ENCODE results near the gene PRPF40B.
A peak's percentile ranks its signal among the peaks of the same experiment; 100 is the strongest.

PRPF40B gene

DNA sequence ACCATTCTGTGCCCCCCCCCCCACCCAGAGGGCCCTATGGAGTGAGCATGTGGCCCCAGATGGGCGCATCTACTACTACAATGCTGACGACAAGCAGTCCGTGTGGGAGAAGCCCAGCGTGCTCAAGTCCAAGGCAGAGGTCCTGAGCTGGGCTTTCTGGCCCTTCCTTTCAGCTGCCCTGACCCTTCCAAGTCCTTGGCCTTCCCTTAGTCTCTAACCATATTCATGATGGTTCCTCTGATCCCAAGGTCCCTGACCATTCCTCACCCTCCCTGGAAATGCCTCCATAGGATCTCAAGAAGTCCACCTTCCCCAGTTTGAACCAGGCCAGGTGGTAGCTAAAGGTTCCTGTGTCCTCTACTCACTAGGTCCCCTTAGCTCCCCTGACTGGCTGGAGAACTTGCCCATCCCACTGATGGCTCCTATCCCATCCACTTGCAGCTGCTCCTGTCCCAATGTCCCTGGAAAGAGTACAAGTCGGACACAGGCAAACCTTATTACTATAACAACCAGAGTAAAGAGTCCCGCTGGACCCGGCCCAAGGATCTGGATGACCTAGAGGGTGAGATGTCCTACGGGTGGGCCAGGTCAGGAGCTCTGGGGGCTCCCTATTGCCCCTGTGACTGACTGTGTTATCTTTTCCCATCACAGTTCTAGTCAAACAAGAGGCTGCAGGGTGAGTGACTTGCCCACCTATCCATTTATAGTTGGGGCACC lies 9.8 kb downstream of the PRPF40B start:
- DNase-seq (ENCODE audit: low read depth, low spot score) = no peak
- H3K4me3 ChIP-seq (ENCODE audit: low read length) = no peak overlapping the region

DNA sequence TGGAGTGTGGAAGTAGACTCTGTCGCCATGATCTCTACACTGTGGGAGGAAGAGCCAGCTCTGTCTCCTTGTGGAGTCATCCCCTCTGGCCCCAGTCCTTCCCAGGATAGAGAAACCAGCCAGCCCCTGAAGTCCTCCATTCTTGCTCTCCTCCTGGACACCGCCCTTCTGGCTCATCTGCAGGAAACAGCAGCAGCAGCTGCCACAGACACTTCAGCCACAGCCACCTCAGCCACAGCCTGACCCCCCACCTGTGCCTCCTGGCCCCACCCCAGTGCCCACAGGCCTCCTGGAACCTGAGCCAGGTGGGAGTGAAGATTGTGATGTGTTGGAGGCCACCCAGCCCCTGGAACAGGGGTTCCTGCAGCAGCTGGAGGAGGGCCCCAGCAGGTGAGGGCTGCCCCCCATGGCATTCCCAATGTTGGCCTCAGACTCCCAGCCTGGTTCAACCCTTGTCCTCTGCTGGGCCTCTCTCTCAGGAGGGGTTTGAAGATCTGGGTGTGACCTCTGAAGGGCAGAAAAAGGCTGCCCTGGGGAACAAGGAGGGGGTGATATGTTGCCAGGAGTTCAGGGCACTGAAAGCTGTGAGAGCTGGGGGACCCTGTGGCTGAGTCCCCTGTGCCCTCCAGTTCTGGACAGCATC lies 10.5 kb downstream of the PRPF40B start:
- H3K4me3 ChIP-seq (ENCODE audit: low read length) = no peak overlapping the region
- DNase-seq (ENCODE audit: low read depth, low spot score) = no peak

DNA sequence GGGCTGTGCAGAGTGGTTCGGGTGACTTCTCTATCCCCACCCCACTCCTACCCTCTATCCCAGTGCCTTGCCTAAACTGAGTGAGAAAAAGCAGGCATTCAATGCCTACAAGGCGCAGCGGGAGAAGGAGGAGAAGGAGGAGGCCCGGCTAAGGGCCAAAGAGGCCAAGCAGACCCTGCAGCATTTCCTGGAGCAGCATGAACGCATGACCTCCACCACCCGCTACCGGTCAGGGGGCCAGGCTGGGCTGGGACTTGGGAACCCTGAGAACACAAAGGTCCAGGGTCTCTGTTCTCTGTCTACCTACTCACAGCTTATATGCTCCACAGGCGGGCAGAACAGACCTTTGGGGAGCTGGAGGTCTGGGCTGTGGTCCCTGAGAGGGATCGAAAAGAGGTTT lies 11.7 kb downstream of the PRPF40B start:
- H3K4me3 ChIP-seq (ENCODE audit: low read length) = no peak overlapping the region
- no peak for DNase-seq (ENCODE audit: low read depth, low spot score)

DNA sequence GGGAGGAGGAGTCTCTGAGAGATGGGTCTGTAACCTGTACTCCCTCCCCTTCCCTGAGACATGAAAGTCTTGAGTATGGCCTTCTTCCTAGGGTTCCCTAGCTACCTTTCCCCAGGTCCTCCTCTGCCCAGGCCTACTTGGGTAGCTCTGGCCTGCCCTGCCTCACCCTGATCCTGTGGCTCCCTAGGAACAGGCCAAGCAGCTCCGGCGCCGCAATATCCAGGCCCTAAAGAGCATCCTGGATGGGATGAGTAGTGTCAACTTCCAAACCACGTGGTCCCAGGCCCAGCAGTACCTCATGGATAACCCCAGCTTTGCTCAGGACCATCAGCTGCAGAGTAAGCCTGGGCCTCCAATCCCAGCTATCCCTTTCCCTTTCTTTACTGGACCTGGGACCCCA lies 12.3 kb downstream of the PRPF40B start:
- DNase-seq (ENCODE audit: low read depth, low spot score) = no peak
- no peak overlapping the region for H3K4me3 ChIP-seq (ENCODE audit: low read length)

DNA sequence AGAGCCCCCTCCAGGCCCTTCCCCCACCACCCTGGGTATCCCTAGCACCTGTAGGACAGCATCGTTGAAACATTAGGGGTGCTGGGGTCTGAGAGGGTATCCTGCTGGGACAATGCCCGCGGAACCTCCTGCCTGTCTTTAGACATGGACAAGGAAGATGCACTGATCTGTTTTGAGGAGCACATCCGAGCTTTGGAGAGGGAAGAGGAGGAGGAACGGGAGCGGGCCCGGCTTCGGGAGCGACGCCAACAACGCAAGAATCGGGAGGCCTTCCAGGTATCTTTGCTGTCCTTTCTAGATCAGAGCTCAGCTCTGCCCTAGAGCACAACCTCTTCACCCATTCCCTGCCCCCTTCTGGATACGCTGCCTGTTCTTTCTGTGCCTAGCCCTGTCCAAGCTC lies 13.2 kb downstream of the PRPF40B start:
- no peak overlapping the region for H3K4me3 ChIP-seq (ENCODE audit: low read length)
- DNase-seq (ENCODE audit: low read depth, low spot score) = no peak

DNA sequence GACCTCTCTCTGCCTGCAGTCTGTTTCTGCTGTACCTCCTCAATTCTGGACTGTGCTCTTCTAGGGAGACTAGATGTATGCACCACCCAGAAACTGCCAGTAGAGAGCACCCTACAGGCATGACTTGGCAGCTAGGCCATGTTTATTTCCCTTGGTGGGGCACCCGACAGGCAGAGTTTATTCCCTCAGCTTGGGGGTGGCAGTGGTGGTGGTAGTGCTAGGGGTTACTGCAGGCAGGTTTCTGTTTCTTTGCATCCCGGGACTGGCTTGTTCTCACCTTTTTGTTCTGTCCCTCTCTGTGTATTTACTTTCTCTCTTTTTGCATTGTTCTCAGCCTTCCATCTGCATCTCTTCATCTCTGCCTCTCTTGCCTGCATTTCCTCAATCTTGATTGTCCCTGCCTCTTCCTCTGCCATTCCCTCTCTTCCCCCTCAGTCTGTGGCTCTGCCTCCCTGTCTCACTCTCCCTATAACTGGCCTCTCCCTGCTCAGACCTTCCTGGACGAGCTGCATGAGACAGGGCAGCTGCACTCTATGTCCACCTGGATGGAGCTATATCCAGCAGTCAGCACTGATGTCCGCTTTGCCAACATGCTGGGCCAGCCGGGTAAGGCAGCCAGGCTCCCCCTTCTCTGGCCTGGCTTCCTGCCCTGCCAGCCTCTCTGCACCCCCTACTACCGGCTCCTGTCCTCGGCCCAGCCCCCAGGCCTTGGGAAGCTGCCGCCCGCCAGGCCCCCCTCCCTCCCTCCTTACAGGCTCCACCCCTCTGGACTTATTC lies 13.8 kb downstream of the PRPF40B start:
- DNase-seq (ENCODE audit: low read depth, low spot score) = peak; percentile 69
- H3K4me3 ChIP-seq (ENCODE audit: low read length) = no peak overlapping the region

DNA sequence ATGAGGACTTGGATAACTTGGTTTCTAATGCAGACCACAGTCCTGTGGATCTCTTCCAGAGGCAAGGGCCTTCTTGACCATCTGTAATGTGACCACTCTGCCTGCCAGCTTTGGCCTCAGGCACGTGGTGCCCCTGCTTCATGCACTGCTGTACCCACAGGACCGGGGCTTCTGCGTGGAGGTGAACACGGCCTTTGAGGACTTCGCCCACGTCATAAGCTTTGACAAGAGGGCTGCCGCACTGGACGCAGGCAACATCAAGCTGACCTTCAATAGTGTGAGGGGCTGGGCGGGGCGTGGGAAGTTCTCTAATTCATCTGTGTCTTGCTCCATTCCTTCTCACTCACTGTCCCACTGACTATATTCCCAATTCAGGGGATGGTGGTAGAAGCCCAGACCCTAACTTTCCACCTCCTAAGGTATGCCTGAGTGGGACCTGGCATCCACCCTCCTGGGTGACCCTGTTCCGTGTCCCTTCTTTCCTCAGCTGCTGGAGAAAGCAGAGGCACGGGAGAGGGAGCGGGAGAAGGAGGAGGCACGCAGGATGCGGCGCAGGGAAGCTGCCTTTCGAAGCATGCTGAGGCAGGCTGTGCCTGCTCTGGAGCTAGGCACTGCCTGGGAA lies 18.5 kb downstream of the PRPF40B start:
- no peak for DNase-seq (ENCODE audit: low read depth, low spot score)
- H3K4me3 ChIP-seq (ENCODE audit: low read length) = no peak overlapping the region

DNA sequence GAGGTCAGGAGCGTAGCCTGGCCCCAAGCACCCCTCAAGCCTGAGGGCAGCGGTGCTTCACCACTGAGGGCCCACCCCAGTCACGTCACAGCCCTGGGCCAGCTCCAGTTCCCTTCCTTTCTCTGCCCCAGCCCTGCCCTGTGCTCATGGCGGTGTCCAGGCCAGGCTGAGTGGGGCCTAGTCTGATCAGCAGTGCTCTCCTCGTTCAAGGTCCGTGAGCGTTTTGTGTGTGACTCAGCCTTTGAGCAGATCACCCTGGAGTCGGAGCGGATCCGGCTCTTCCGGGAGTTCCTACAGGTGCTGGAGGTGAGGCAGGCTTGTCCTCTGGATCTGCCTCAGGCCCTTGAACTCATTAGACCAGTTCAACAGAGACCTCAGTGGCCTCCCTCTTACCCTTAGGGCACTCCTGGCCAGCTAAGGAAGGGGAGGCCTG lies 19.0 kb downstream of the PRPF40B start:
- H3K4me3 ChIP-seq (ENCODE audit: low read length) = no peak overlapping the region

DNA sequence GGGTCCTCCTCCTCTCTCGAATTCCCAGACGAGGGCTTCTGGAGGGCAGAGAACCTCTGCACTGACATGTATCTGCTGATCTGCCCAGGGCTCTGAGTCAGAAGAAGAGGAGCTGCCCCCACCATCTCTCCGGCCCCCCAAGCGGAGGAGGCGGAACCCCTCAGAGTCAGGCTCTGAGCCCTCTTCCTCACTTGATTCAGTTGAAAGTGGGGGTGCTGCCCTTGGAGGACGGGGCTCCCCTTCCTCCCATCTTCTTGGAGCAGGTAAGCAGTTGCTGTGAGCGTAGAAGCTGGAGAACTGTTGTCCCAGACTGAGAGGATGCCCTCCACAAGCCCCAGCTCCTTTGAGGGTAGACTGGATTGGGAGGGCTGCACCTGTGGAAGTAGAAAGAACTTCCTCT lies 19.8 kb downstream of the PRPF40B start:
- DNase-seq (ENCODE audit: low read depth, low spot score) = no peak
- no peak overlapping the region for H3K4me3 ChIP-seq (ENCODE audit: low read length)

More for the DNA sequence above, 19.0 kb downstream of the PRPF40B start:
- DNase-seq (ENCODE audit: low read depth, low spot score) = no peak

DNA sequence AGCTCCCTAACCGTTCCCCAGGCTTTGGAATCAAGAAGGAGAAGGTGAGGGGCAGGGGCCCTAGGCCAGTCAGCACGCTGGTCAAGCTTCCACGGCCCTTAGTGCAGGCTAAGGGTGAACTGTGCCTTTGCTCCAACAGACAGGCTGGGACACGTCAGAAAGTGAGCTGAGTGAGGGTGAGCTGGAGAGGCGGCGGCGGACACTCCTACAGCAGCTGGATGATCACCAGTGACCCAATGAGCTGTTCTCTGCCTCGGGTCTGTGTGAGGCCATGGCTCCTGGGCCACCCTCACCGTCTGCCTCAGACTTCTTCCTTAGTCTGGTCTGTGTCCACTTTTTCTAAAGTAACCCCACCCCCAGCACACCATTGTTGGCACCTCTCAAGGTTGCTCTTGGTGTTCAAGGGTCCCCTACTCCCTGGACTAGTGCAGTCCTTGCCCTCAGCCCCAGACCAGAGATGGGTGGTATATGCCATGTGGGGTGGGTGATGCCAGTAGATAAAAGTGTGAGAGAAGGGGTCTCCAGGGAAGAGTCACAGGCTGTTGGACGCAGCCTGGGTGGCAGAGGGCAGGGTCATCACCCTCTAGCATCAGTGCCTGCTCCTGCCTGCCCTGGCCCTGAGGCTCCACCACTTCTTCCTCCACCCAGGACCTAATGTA lies 20.7 kb downstream of the PRPF40B start:
- no peak overlapping the region for H3K4me3 ChIP-seq (ENCODE audit: low read length)
- DNase-seq (ENCODE audit: low read depth, low spot score) = no peak

DNA sequence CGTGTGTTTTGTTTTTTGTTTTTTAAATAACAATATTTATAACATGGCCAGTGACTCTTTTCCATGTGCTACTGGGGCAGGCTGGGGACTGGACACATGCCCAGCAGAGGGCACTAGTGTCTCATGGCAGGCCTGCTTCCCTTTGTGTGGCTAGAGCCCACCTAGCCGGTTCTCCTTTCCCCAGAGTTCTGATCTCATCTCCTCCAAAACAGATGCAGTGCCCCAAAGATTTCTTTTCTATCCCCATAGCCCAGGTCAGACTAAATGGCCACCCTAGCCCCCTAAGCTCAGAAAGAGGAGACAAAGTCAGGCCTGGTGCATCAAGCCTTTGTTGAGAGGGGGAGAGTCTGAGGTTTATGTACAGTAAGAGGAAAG lies 21.2 kb downstream of the PRPF40B start:
- DNase-seq (ENCODE audit: low read depth, low spot score) = peak; percentile 61
- H3K4me3 ChIP-seq (ENCODE audit: low read length) = no peak overlapping the region

DNA sequence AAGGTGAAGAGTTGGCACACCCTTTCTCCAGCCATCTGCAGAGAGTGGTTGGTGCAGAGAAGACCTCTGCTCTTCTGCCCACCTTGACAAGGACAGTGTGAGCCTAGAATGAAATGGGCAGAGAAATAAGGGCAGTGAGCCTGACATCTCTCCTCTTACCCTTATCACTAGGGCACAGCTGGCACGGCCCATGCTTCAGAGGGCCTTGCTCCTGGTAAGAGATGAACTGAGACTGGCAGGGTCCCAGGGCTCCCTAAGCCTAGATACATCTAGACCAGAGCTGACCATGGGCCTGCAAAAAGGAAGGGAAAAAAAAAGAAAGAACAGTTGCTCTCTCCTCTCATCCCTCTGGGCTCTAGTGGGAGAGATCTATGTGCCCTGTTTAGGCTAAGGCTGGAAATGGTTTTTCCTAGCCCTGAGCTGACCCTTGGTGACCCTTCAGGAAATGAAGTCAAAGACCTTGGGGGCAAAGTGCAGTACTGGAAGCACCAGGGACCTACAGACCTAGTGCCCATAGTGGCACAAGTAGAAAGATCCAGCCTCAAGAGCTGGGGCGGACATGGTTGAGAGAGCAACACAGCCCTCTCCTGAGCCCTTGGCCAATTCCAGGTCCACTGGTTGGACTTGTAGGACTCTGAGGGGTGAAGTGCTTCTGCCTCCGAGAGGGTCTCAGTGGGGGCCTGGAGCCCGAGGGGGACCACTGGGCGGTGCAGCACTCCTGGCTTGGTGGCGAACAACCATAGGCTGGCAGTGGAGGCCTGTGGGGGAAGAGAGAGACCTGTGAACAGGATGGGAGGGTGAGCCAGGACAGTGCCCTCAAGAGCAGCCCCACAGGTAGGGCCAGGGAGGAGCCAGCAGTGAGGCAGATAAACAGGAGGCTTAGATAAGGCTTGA lies 22.0 kb downstream of the PRPF40B start:
- no peak overlapping the region for H3K4me3 ChIP-seq (ENCODE audit: low read length)
- DNase-seq (ENCODE audit: low read depth, low spot score) = no peak

DNA sequence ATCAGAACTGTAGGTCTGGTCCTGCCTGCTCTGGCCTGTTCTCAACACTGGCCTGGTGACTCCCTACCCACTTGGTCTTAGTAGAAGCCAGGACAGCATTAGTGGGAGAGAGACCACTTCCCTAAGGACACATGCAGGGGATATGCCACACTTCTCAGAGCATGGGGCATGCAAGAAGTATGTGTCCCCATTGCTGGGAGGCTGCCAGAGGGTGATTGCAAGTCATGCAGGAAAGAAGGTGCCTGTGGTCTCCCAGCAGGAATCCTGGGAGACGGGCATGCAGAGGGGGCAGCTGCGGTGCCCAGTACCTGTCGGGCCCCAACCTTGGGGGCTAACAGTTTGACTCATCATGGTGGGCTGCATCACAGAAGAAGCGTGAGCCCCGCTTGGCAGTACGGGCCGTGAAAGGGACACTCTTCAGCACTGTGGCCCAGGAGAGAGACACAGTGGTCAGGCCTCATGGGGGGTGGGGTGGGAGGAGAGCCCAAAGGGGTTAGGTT lies 23.0 kb downstream of the PRPF40B start:
- no peak for DNase-seq (ENCODE audit: low read depth, low spot score)
- H3K4me3 ChIP-seq (ENCODE audit: low read length) = no peak overlapping the region

DNA sequence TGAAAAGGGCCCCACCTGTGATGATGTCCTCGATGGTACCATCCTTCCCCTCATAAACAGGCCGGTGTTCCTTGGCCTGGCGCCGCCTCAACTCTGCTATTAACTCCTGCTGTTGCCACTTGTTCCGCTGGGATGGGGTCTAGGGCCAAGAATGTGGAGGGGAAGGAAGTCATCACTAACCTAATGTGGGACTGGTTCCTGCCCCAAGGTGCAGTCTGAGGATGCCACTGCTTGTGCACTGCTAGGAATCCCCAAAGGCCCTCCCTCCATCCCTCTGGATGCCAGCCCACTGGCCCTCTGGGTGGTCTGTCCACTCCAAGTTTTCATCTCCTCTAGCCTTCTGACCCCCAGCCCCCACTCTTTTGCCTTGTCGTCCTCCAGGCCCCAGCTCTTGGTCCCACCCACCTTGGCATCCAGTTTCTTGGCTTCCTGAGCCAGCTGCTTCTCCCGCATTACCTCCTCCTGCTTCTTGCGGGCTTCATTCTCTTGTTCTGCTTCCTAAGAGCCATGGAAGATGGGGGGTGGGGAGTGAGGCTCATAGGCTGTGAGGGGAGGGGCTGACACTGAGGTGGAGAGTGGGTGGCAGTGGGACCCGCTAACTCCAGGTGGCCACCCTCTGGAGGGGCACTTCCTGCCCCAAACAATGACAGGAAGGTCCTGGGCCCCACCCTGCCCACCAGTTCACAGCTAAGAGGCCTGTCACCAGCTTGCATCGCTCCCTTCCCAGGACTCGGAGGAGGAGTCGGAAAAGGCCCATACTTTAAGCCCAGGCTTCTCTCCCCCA lies 23.7 kb downstream of the PRPF40B start:
- no peak for DNase-seq (ENCODE audit: low read depth, low spot score)
- no peak overlapping the region for H3K4me3 ChIP-seq (ENCODE audit: low read length)

DNA sequence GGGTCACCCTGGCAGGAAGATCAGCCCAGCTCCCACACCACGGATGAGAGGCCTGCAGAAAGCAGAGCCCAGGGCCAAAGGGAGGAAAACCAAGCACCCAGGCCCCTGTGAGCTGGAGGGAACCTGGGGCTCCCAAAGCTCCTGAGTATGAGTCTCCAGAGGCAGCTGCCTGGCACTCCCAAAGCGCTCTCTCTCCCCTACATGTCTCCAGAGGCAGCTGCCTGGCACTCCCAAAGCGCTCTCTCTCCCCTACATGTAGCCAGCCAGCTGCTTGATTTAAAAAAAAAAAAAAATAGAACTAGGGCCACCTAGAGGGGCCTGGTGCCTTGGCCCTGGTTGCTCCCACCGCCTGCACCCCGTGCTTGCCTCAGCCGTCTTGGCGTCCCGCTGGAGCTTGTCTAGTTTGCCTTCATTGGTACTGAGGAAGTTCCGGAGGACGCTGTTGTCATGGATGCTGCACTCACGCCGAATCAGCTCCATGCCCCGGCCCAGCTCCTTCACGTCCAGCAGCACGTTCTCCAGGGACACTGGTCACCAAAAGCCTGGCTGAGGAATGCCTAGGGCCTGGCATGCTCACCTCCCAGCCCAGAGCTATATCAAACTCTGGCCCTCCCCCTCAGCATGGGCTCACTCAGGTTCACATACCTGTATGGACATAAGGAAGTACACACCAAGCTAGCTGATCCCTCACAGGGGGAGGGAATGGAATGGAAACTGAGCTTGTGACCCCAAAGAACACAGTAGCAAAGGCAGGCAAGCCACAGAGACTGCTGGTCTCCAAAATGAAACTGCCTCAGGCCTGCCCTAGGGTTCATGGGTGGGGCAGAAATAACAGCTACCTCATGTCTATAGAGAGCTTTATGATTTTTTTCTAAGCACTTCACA lies 24.7 kb downstream of the PRPF40B start:
- DNase-seq (ENCODE audit: low read depth, low spot score) = no peak
- no peak overlapping the region for H3K4me3 ChIP-seq (ENCODE audit: low read length)

DNA sequence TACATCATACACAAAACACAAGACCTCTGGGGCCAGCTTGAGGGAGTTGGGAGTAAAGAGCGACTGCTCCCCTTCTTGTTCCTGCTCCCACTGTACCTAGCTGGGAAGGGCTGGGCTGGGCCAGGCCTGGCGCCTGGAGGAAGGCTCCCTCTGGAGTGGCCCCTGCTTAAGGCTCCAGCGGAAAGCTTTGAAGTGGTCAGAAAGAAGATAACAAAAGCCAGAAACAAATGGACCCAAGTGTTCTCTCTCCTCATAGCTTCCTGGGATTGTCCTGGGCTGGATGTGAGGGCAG lies 25.3 kb downstream of the PRPF40B start:
- DNase-seq (ENCODE audit: low read depth, low spot score) = no peak
- no peak overlapping the region for H3K4me3 ChIP-seq (ENCODE audit: low read length)

DNA sequence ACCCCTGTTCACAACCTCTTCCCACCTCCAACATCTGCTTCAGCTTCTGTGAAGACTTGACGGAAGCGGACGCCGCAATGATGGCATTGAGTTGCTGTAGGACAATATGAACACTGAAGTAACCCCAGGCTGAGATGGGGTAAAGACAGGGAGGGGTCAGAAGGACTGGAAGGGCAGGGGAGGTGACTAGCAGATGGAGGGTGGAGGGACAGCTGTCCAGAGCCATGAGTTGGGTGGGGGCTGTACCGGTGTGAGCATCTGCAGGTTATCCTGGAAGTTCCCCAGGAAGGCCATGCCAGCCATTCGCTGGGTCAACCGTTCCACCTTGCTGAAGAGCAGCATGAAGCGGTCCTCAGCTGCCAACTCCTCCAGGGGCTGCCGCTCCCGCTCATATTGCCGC lies 26.1 kb downstream of the PRPF40B start:
- DNase-seq (ENCODE audit: low read depth, low spot score) = no peak
- no peak overlapping the region for H3K4me3 ChIP-seq (ENCODE audit: low read length)

Data from Jurkat, Clone E6-1 (cell line).